NCI-H460 (cell line): ENCODE results near the gene UBR4. TPM values are rescaled to one million over a fixed set of nuclear protein-coding genes. Genes with fewer than 3 reads are reported as not detected.
"Not testable (repeated sequence)": the region's sequence is repeated elsewhere in the genome, so short reads cannot be mapped to it uniquely, and the experiment has no call there.

Experiments
- DNase-seq: peaks from one replicate; pipeline ENCODE4 v3.0.0-alpha.2; 2016; ENCODE audit warnings: low read depth; ENCODE audit errors: extremely low read depth
- polyA plus RNA-seq: library from polyadenylated mRNA; depleted of rRNA; stranded (reverse); fragments of >200 nt; gene quantifications from 2 replicates; pipeline ENCODE4 v1.2.3, GENCODE V29; 2014; cell fraction: nucleus; rRNA removed
- total RNA-seq: library from RNA; depleted of rRNA; stranded (reverse); fragments of >200 nt; shearing (Covaris generic); gene quantifications from 2 replicates; pipeline ENCODE4 v1.2.3, GENCODE V29; 2014; rRNA removed

The UBR4 gene
- 210 and 215 TPM in 2 replicates for total RNA-seq
- polyA plus RNA-seq = 56.0 and 69.0 TPM in 2 replicates

DNA sequence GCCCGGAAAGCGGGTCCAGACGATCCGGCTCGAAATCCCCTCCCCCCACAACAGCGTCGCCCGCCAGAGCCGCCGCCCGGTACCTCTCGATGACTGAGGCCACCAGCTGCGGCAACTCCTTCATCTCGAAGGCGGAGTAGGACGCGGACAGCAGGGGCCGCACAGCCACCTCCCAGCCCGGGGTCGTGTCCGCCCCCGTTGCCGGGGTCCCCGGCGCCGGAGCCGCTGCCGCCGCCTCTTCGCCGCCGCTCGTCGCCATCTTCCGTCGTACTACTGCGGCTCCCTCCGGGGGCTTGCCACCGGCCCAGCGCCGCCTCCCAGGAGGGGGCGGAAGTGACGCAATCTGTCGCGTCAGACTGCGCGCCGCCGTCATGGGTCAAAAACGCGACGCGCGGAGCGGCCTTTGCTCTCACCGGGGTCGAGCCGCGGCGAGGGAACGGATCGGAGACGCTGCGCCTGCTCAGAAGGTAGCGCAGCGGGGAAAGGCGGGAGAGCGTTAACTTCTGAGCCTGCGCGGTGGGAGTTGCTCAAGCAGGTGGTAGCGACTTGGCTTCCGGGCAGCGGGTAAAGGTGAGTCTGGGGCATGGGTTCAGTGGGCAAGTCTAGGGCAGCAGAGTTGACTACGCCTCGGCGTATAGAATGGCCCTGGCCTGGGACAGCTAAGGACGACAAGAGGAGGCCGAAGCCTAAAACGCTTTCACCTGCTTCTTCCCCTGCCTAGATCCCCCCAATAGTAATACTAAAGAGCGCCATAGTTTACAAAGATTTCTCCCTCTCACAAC is at the start of gene UBR4:
Gene UBR4 (minus strand): TSS at position 277 of the 782 bp plus-strand sequence. CDS start 18 bp downstream, at position 259.
- DNase-seq = peak; percentile 87

DNA sequence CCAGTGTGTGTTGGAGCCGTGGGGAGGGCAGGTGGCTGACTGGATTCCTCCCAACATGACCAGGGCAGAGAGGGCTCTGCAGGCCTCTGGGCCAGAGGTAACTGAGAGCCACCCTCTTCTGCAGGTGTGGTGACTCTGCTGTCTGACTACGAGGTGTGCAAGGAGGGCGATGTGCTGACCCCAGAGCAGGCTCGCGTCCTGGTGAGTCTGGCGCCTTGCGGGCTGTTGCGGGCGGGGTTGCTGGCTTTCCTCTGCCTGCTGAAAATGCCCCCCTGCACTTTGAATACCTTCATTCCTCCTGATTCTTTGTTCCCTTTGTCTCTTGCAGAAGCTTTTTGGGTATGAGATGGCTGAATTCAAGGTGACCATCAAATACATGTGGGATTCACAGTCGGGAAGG is 48.3 kb upstream of the UBR4 start:
- no peak for DNase-seq

DNA sequence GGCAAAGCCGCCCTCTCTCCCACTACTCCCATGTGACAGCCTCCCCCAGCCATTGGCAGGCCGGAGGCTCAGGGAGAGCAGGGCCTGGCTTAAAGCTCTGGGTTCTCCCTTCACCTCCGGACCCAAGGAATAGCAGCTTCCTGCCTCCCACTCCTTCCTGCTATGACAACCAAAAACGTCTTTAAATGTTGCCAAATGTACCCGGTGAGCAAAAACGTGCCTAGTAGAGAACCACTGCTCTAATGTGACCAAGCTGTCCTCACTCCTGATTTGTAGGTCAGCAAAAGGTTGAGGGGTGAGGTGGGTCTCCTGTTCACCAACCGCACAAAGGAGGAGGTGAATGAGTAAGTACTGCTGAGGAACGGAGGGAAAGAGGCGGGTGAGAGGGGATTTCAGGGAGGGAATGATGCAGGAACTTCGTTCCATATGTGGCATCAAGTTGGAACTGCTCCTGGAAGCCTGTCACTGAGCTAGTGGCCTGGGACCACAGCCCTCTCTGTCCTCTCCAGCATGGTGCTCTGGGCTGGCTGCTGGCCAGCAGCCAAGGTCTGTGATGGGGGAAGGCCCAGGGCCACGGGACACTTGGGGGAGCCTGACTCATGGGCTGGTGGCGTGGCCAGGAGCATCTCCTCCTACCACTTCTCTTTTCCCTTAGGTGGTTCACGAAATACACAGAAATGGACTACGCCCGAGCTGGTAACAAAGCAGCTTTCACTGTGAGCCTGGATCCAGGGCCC is 47.3 kb upstream of the UBR4 start:
- no peak for DNase-seq

DNA sequence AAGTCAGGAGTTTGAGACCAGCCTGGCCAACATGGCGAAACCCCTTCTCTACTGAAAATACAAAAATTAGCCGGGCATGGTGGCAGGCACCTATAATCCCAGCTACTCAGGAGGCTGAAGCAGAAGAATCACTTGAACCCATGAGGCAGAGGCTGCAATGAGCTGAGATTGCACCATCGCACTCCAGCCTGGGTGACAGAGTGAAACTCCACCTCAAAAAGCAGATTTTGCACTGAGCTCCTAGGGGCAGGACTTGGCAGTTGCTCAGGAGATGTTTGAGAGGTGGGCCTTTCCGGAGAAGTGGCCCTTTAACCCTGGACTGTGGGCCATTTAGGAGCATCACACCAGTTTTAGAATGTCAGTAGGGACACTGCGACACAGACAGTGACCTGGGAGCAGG is 46.2 kb upstream of the UBR4 start:
- not testable (repeated sequence) for DNase-seq

DNA sequence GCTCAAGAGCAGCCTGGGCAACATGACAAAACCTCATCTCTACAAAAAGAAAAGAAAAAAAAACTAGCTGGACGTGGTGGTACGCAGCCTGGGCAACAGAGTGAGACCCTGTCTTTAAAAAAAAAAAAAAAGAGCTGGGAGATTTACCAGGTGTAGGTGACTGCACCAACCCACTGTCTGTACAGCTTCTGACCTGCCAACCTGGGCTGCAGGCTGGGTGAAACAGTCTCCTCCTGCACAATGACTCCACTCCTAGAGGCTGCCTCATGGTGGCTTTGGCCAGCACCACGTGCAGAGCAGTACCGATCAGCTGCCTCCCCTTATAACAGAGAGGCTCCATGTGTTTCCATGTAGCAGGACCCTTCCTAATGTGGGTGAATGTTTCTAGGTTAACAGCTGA is 45.2 kb upstream of the UBR4 start:
- DNase-seq = no peak

DNA sequence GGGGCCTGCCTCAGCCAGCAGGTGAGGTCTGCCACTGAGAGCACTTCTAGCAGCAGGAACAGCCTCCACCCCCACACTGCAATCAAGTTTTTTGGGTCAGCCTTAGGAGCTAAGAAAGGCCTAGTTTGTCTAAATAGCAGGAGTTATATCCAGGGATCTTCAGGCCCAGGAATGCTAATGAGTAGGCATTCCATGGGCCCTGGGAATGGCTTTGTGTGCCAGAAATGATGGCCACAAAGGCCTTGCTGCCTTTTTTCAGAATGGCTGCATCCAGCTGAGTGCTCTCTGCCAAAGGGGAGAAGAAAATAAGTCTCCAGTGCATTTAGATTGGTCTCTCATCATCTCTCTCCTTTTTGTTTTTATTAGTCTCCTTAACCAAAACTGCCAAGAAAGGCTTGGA is 44.4 kb upstream of the UBR4 start:
- no peak for DNase-seq

DNA sequence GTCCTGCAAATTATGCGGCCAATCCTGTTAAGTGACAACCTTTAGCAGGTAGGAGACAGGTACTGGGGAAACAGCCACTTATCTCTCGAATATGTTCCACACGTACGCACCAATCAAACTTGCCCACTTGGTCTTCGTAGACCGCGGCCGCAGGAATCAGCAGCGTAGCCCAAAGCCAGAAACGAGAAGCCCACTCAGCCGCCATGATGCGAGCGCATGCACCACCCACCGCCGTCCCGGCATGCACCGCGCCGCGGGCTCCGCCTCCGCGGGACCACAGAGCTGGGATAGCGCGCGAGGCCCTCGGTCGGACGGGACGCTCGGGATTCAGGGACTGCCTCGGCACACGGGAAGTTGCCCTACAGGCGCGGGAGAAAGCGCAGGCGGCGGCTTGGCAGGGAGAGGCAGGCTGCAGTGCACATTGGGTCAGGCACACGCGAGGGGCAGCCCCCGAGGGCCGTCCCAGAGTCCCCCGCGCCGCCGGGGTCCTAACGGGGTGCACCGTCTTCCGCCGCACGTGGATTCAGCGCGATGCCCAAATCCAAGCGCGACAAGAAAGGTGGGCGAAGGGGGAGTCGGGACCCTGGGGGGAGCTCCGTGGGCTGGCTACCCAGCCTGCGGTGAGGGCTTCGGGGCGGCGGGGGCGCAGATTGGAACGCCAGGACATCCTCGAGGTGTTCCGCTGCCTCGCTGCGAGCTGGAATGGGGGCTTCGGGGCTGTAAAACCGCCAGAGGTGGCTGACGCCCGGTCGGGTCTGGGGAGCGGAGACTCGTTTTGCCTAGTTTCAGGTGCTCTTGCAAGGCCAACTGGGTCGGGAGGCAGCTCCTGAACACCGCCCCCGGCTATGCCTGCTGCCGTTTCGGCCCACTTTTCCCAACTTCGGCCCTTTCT is 41.5 kb upstream of the UBR4 start, which contains the start of the genes EMC1 and MRTO4:
Gene EMC1 (minus strand): TSS at position 220 of the 892 bp plus-strand sequence. CDS start 15 bp downstream, at position 205.
Gene MRTO4 (plus strand): TSS at position 501 of the 892 bp plus-strand sequence. CDS start 31 bp downstream, at position 532.
- peak; percentile 61 for DNase-seq

DNA sequence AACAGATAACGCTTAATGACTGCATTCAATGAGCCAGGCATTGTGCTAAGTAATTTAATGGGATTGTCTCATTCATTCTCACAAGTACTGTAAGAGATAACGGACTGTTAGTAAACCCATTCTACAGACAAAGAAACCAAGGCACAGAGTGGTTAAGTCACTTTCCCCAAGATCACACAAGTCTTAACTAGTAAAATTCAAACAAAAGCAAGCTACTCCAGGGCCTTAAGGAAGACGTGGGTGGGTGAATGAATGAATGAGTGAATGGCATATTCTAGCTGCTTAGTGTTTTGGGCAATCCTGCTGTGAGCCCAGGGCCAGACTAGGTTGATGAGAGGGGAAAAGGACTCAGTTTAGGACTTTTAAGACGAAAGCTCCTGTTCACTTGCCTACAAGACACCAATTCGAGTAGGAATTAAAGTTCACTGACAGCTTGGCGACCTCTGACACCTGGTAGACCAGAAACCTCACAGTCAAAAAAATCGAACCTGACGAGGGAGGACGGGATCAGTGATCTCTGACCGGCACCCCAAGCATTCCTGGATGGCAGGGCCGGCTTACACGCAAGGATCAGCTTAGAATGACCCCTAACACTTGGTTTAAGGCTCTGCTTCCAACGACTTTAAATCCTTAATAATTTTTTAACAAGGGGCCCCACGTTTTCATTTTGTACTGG is 40.7 kb upstream of the UBR4 start:
- no peak for DNase-seq

DNA sequence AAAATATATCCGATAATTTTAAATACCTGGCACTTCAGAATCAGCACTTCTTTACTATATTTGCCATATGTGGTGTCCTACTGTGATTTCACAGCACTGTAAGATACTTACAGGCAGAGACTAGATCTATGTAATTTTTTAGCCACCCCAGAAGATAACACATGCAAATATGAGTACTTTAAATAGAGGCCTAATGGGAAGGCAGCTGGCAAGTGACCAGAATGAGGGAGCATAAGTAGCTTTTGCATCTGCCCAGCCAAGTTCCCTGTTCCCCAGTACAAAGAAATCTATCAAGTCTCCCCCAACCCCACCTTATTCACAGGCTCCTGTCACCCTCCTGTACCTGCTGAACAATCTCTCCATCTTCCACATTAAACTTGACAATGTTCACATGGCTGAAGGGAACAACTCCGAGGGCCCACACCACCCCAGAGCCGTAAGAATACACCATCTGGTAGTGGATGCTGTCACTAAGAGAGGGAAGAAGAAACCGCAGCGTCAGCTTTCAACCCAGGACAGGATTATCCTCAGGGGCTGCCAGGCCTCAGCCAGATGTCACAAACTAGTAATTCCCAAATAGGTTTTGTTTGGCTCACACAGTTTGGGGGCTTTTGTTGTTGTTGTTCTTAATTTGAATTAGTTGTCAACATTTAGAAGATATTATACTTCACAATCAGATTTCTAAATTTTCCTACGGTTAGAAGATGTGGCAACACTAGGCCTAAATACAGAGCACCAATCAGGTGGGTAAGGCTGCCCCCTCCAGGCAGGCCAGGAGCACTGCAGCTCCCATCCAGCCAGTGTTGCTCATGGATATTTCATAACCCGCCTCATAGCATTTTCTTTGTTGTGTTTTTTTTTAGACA is 30.8 kb upstream of the UBR4 start:
- DNase-seq = peak; percentile 43

DNA sequence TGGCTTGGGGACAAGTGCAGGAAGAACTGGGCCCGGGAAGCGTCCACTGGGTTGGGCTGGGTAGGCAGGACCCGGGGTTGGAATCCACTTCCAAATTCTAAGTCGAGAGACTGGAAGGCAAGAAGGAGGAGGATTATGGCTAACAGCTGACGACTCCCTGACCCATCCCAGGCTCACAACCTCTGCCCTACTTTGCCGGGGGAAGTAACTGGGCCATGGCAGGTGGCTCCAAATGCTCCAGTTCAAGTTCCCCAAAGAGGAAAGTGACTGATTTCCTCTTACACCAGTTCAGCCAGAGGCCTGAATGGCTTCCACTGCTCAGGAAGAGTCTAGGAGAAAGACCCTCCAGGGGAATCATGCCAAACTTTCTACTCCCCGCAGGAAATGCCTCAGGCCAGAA is 29.8 kb upstream of the UBR4 start:
- no peak for DNase-seq

DNA sequence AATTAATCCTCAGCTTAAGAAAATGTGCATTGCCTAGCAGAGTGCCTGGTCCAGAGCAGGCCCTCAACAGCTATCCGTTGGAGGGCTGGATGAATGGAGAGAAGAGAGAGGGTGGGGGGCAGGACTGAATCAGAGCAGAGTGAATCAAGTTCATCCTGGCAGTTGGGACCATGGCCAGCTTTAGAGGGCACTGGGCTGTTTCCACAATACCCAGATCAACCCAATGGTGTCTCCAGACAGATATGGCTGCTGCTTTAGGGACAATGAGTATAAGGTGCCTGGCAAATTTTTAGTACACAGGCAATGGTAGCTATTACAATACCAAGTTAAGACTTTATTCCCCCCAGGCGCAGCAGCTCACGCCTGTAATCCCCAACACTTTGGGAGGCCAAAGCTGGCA is 24.2 kb upstream of the UBR4 start:
- no peak for DNase-seq

DNA sequence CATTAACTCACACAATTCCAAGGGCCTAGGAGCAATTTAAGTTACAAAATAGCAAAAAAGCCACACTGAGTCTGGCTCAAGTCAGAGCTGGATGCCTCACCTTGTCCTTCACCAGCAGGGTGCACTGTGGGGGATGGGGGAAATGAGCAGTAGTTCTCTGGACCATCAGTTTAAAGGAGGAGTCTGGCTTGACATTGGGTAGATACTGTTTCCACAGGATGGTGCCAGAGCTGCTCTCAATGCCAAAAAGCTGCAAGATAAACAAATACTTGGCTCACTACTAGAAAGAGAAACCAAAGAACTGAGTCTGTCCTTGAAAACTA is 22.4 kb upstream of the UBR4 start:
- DNase-seq = no peak

DNA sequence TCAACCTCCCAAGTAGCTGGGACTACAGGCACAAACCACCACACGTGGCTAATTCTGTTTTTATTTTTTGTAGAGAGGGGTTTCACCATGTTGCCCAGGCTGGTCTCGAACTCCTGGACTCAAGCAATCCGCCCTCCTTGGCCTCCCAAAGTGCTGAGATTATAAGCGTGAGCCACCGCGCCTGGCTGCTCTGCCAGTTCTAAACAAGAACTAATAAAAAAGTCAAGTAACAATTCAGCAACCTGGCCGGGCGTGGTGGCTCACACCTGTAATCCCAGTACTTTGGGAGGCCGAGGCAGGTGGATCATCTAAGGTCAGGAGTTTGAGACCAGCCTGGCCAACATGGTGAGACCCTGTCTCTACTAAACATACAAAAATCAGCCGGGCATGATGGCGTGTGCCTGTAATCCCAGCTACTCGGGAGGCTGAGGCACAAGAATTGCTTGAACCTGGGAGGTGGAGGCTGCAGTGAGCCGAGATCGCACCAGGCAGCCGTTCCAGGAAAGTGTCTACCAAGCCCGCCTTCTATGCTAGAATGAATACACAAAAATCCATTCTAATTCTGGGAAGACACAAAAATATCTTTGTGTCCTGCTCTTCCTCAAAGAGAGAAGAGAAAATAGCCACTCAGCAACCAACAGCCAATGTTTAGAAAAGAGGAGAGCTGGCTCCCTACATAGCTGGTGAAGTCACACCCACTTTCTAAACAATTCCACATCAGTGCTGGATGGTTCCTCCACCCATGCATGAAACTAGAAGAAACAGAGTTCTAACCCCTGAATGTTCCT is 21.9 kb upstream of the UBR4 start:
- not testable (repeated sequence) for DNase-seq

DNA sequence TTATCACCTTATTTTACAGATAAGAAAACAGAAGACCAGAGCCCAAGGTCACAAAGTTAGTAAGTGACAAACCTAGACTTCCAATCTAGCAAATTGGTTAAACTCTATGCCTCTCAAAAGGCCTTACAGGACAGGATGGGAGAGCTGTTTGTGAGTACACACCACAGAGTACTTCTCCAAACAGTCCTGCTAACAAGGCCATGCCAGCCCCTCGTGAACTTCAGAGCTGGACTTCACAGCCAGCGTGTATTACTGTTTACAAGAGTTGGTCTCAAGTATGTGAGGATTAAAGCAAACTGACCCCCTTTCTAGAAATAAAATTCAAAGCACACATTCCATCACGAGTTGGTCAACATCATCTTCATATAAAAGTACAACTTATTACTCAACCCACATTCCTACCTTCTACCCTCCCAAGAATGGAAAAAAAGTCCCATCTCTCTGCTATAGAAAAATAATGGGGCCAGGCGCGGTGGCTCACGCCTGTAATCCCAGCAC is 19.8 kb upstream of the UBR4 start:
- DNase-seq = no peak

DNA sequence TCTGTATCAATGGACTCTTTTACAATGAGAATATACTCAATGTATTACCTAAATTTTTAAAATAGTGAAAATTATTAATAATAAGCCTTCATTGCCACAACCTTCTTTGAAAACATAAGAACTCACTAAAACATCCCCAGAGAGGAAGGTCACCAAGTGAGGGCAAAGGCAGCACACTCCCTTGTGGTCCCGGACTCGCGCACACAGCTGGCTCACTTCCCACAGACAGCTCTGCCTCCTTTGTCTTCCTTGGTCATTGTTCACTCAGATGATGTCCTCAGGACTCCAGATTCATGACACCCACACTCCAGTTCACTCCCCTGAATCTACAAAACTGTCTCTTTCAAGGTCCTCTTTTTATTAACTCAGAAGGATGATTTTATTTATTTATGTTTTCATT is 19.2 kb upstream of the UBR4 start:
- no peak for DNase-seq

DNA sequence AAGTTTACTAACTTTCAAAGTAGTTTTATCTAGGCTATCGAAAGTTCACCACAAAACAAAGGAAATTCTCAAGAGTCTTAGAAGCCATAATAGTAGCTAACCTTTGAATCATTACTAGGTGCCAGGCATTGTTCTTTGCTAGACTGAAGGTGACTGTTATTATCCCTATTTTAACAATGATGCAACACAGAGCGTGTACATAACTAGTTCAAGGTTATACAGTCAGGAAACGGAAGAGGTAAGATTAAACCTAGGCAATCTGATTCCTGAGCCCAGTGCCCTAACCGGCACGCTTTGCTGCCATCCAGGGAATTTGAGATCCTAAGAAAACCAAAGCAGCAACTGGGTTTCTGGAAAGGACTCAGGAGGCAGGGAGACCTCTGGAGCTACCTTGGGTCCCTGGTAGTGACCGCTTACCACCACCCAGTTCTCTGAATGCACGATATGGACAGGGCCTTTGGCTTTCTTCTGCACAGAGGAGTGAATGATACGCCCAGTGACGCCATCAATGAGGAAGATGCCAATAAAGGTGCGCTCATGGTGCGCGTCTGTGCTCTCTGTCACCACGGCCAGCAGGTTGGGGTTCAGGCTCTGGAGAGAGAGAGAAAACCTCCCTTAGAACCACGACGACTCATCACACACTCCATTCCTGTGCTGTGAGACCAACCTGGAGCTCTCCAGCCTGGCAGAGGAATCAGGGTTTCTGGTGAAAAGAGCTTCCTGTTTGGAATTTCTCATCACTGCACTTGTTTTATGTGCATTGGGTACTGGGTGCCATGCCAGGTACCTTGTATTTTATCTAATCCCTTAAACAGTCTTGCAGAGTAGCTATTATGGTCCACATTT is 13.1 kb upstream of the UBR4 start:
- DNase-seq = no peak

DNA sequence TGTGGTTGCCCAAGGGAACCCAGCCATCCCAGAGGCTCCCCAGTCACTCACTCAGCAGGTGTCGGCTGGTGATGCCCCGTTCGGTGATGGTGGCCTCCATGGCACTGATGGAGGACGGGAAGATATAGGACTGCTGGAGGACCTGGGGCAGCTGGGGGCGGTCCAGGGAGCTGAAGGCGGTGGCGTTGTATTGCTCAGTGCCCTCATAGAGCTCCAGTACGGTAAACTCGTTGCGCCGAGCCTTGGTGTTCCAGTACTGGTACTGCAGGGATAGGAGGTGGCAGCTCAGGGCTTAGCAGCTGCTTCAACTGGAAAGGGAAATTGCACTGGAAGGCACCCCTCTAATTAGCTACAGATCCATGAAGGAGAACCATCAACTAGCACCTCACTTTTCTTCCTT is 12.5 kb upstream of the UBR4 start:
- DNase-seq = no peak
